ENCODE data around the gene HOXD11.

- TF ChIP-seq CTCF (IDR thresholded peaks at IDR 0.05) (peak; percentile 27 to 43 (median 39)), EP300 (IDR thresholded peaks at IDR 0.05) (no peak), POLR2A (IDR thresholded peaks at IDR 0.05) (no peak)
Measured at GRCh38 chr2:176079831-176080539, 27.1 kb upstream of the HOXD11 start.
